Suprapubic skin (tissue), 4 donors: Measurements from ENCODE around the gene HMGN3.

ENCODE experiments used
- EP300 ChIP-seq: sonication (generic); formaldehyde crosslinking; IDR thresholded peaks from one replicate; pipeline ENCODE4 v1.6.1; 2017; ENCODE audit warnings: antibody characterized with exemption
- POLR2A ChIP-seq, 2 donors: fragments of 450-650 bp; IDR thresholded peaks; one replicate each; pipeline ENCODE4 v1.6.1; 2017; ENCODE audit warnings: antibody characterized with exemption in 2 of 2, mild to moderate bottlenecking in 2 of 2, moderate library complexity in 2 of 2
- POLR2AphosphoS5 ChIP-seq, 3 donors: sonication (generic); formaldehyde crosslinking; IDR thresholded peaks; one replicate each; pipeline ENCODE4 v1.6.1; 2017; ENCODE audit warnings: antibody characterized with exemption in 3 of 3
- TF ChIP-seq, protein P1 (sequence below), 2 donors: fragments of 200-600 bp in 1 of 2; fragments of 450-650 bp in 1 of 2; sonication (generic) in 1 of 2; IDR thresholded peaks; one replicate each; pipeline ENCODE4 v1.5.1; 2016 to 2019; ENCODE audit warnings: antibody characterized with exemption in 2 of 2, mild to moderate bottlenecking in 1 of 2, moderate library complexity in 1 of 2

DNA sequence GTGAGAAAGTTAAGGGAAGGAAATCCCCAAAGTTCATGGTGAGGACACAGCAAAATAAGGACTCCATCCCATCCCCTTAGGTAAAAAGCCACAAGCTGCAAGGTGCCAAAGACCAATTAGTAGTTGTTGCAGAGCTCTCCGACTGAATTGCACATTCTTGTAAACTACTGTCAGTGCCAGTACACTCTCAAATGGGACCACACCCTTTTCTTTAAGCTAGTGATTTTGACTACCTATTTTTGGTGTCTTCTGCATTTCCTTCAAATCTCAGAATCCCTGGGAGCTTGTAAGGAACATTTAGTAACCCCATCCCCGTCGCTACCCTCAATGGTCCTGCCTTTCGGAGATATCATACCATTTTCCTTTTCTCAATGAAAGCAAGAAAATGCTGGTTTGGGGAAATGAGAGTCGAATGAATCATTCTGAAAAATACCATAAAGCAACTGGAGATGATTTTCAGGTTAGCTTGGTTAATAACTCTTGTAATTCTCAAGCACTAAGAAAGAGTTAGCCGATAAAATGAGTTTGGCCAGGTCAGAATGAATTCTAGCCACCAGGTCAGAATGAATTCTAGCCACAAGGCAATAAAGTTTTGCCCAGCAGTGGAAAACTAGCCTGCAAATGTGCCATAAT lies 5.2 kb upstream of the HMGN3 start:
- TF ChIP-seq, protein P1, sequence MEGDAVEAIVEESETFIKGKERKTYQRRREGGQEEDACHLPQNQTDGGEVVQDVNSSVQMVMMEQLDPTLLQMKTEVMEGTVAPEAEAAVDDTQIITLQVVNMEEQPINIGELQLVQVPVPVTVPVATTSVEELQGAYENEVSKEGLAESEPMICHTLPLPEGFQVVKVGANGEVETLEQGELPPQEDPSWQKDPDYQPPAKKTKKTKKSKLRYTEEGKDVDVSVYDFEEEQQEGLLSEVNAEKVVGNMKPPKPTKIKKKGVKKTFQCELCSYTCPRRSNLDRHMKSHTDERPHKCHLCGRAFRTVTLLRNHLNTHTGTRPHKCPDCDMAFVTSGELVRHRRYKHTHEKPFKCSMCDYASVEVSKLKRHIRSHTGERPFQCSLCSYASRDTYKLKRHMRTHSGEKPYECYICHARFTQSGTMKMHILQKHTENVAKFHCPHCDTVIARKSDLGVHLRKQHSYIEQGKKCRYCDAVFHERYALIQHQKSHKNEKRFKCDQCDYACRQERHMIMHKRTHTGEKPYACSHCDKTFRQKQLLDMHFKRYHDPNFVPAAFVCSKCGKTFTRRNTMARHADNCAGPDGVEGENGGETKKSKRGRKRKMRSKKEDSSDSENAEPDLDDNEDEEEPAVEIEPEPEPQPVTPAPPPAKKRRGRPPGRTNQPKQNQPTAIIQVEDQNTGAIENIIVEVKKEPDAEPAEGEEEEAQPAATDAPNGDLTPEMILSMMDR (IDR thresholded peaks at IDR 0.05), result no peak
- TF ChIP-seq POLR2A (IDR thresholded peaks at IDR 0.05) (no peak), EP300 (no peak), POLR2AphosphoS5 (IDR thresholded peaks at IDR 0.05) (no peak)
